H9 (cell line): ENCODE results near the gene E4F1. TPM values are rescaled to one million over a fixed set of nuclear protein-coding genes. Genes with fewer than 3 reads are reported as not detected.

ENCODE experiments used
- DNase-seq: peaks from one replicate; pipeline ENCODE4 v3.0.0-alpha.2; 2017
- H2AFZ ChIP-seq: one replicate; pipeline ENCODE4 v1.6.1; 2013; ENCODE audit warnings: mild to moderate bottlenecking, low read length, control low read depth, moderate library complexity
- H2AK5ac ChIP-seq: 2 replicates; pipeline ENCODE4 v1.6.1; 2013; ENCODE audit warnings: low read length, control low read depth, mixed read lengths; ENCODE audit not compliant: insufficient read length
- H2BK120ac ChIP-seq: one replicate; pipeline ENCODE4 v1.6.1; 2013; ENCODE audit warnings: low read depth, mild to moderate bottlenecking, low read length, control low read depth, inconsistent platforms; ENCODE audit not compliant: poor library complexity, severe bottlenecking
- H2BK12ac ChIP-seq: 2 replicates; pipeline ENCODE4 v1.6.1; 2013; ENCODE audit warnings: low read length, control low read depth, mixed read lengths, low read depth; ENCODE audit not compliant: insufficient read length
- H2BK15ac ChIP-seq: 2 replicates; pipeline ENCODE4 v1.6.1; 2013; ENCODE audit warnings: low read depth, low read length, control low read depth
- H2BK20ac ChIP-seq: one replicate; pipeline ENCODE4 v1.6.1; 2013; ENCODE audit warnings: low read depth, mild to moderate bottlenecking, low read length, control low read depth, inconsistent platforms; ENCODE audit not compliant: poor library complexity, severe bottlenecking
- H2BK5ac ChIP-seq: 2 replicates; pipeline ENCODE4 v1.6.1; 2013; ENCODE audit warnings: low read length, control low read depth, mixed read lengths; ENCODE audit not compliant: insufficient read length
- H3K14ac ChIP-seq: 2 replicates; pipeline ENCODE4 v1.6.1; 2013; ENCODE audit warnings: low read length, control low read depth; ENCODE audit not compliant: insufficient read depth
- H3K18ac ChIP-seq: 2 replicates; pipeline ENCODE4 v1.6.1; 2013; ENCODE audit warnings: low read depth, mild to moderate bottlenecking, mixed read lengths, low read length, control low read depth; ENCODE audit not compliant: insufficient read length
- H3K23ac ChIP-seq: 2 replicates; pipeline ENCODE4 v1.6.1; 2013; ENCODE audit warnings: low read length, control low read depth, mixed read lengths, low read depth; ENCODE audit not compliant: insufficient read length
- H3K23me2 ChIP-seq: 2 replicates; pipeline ENCODE4 v1.6.1; 2013; ENCODE audit warnings: low read depth, mild to moderate bottlenecking, mixed read lengths, low read length, control low read depth; ENCODE audit not compliant: insufficient read length, poor library complexity, severe bottlenecking
- H3K27ac ChIP-seq: 2 replicates; pipeline ENCODE4 v1.5.1; 2013; ENCODE audit warnings: low read length, control low read depth, mixed read lengths, low read depth; ENCODE audit not compliant: insufficient read length
- H3K27me3 ChIP-seq: 2 replicates; pipeline ENCODE4 v1.6.1; 2013; ENCODE audit warnings: low read length, control low read depth, inconsistent platforms; ENCODE audit not compliant: insufficient read depth
- H3K4ac ChIP-seq: 2 replicates; pipeline ENCODE4 v1.6.1; 2013; ENCODE audit warnings: low read depth, mild to moderate bottlenecking, control low read depth, inconsistent platforms, low read length, moderate library complexity
- H3K4me1 ChIP-seq: 2 replicates; pipeline ENCODE4 v1.6.1; 2013; ENCODE audit warnings: low read length, control low read depth, inconsistent platforms; ENCODE audit not compliant: insufficient read depth
- H3K4me2 ChIP-seq: 2 replicates; pipeline ENCODE4 v1.6.1; 2013; ENCODE audit warnings: low read length, control low read depth, mixed read lengths; ENCODE audit not compliant: insufficient read length, insufficient read depth
- H3K56ac ChIP-seq: 2 replicates; pipeline ENCODE4 v1.6.1; 2013; ENCODE audit warnings: low read depth, mild to moderate bottlenecking, mixed read lengths, low read length, control low read depth; ENCODE audit not compliant: insufficient read length
- H3K79me1 ChIP-seq: 2 replicates; pipeline ENCODE4 v1.6.1; 2013; ENCODE audit warnings: low read depth, mild to moderate bottlenecking, moderate library complexity, low read length, control low read depth, inconsistent platforms; ENCODE audit not compliant: insufficient read depth, poor library complexity, severe bottlenecking
- H3K79me2 ChIP-seq: 2 replicates; pipeline ENCODE4 v1.6.1; 2013; ENCODE audit warnings: low read length, control low read depth, inconsistent platforms; ENCODE audit not compliant: insufficient read depth
- H3K9ac ChIP-seq: 2 replicates; pipeline ENCODE4 v1.6.1; 2013; ENCODE audit warnings: low read length, control low read depth, mixed read lengths; ENCODE audit not compliant: insufficient read length; ENCODE audit errors: extremely low read depth
- H3K9me3 ChIP-seq: one replicate; pipeline ENCODE4 v1.6.1; 2013; ENCODE audit warnings: low read depth, low read length, inconsistent platforms; ENCODE audit not compliant: control insufficient read depth
- H3T11ph ChIP-seq: one replicate; pipeline ENCODE4 v1.6.1; 2013; ENCODE audit warnings: mild to moderate bottlenecking, low read length, control low read depth, inconsistent platforms
- H4K20me1 ChIP-seq: one replicate; pipeline ENCODE4 v1.6.1; 2013; ENCODE audit not compliant: control insufficient read depth, insufficient read length, insufficient read depth
- H4K5ac ChIP-seq: 2 replicates; pipeline ENCODE4 v1.6.1; 2013; ENCODE audit warnings: low read depth, mild to moderate bottlenecking, mixed read lengths, low read length, control low read depth; ENCODE audit not compliant: insufficient read length
- H4K8ac ChIP-seq: replicated peaks from 2 replicates; pipeline ENCODE4 v1.6.1; 2013; ENCODE audit warnings: low read length, control low read depth, mixed read lengths, low read depth; ENCODE audit not compliant: insufficient read length
- H4K91ac ChIP-seq: 2 replicates; pipeline ENCODE4 v1.6.1; 2013; ENCODE audit warnings: low read depth, mild to moderate bottlenecking, moderate library complexity, mixed read lengths, low read length, control low read depth; ENCODE audit not compliant: insufficient read length
- H3K27ac Mint-ChIP-seq, 3 experiments: 2 replicates in 2 of 3; 3 replicates in 1 of 3; pipeline ENCODE4 v1.8.0; 2020 to 2021; ENCODE audit warnings: mixed read lengths in 3 of 3, mild to moderate bottlenecking in 1 of 3, moderate library complexity in 1 of 3
- H3K27me3 Mint-ChIP-seq: 2 replicates; pipeline ENCODE4 v1.8.0; 2021; ENCODE audit warnings: low read depth, mild to moderate bottlenecking, moderate library complexity, mixed read lengths
- H3K36me3 Mint-ChIP-seq, 3 experiments: 2 replicates in 2 of 3; 3 replicates in 1 of 3; pipeline ENCODE4 v1.8.0; 2020 to 2021; ENCODE audit warnings: low read depth in 3 of 3, mixed read lengths in 3 of 3; ENCODE audit not compliant: insufficient read depth in 1 of 3
- H3K4me1 Mint-ChIP-seq, 2 experiments: 2 replicates each; pipeline ENCODE4 v1.8.0; 2020; ENCODE audit warnings: mixed read lengths in 2 of 2
- H3K4me3 Mint-ChIP-seq, 2 experiments: 2 replicates in 1 of 2; 3 replicates in 1 of 2; pipeline ENCODE4 v1.8.0; 2020 to 2021; ENCODE audit warnings: mild to moderate bottlenecking in 2 of 2, mixed read lengths in 2 of 2, moderate library complexity in 1 of 2
- H3K9me3 Mint-ChIP-seq, 2 experiments: 2 replicates in 1 of 2; 3 replicates in 1 of 2; pipeline ENCODE4 v1.8.0; 2020; ENCODE audit warnings: mild to moderate bottlenecking in 2 of 2, mixed read lengths in 2 of 2, moderate library complexity in 1 of 2
- WGBS: extraction: QIAGEN DNeasy Blood & Tissue Kit; methylation state at CpG from one replicate; pipeline ENCODE4 v1.1.7; 2013; ENCODE audit warnings: missing lambda C conversion rate, low lambda C conversion rate, mixed read lengths; ENCODE audit not compliant: insufficient read length; ENCODE audit errors: extremely low coverage; 5-methylcytosine and 5-hydroxymethylcytosine counted together
- total RNA-seq: library from RNA; stranded (reverse); gene quantifications from 2 replicates; pipeline ENCODE4 v1.2.1, GENCODE V29; 2021
- TF ChIP-seq, protein P1 (sequence below): fragments of 200-600 bp; sonication (generic); conservative IDR thresholded peaks from 3 replicates; pipeline ENCODE4 v1.8.0; 2021; ENCODE audit warnings: antibody characterized with exemption, mild to moderate bottlenecking

The E4F1 gene
- total RNA-seq, 1 experiment from 2014 or later, result 35.9 TPM

- H3K9me3 Mint-ChIP-seq, result no peaks in the 10 kb centered on the region
Measured at GRCh38 chr16:2184962-2185361, 38.4 kb upstream of the E4F1 start.

More at GRCh38 chr16:2184962-2185361, 38.4 kb upstream of the E4F1 start:
- Histone ChIP-seq H4K20me1 (peaks cover 3% of the 10 kb centered on the region), H4K5ac (no peak overlapping the region), H3K14ac (no peak overlapping the region), H4K91ac (no peak overlapping the region), H2BK5ac (no peak overlapping the region), H3K23me2 (no peaks in the 10 kb centered on the region), H3K79me1 (no peaks in the 10 kb centered on the region), H2BK15ac (no peak overlapping the region), H2BK120ac (no peak overlapping the region), H3K79me2 (no peaks in the 10 kb centered on the region), H3K27ac (no peak overlapping the region), H3K18ac (no peak overlapping the region), H3K4me2 (no peak overlapping the region), H2AK5ac (no peak overlapping the region), H3K9me3 (no peaks in the 10 kb centered on the region), H3K27me3 (no peaks in the 10 kb centered on the region), H2BK12ac (no peak overlapping the region), H3K4me1 (no peaks in the 10 kb centered on the region), H2BK20ac (no peak overlapping the region), H4K8ac (no peak overlapping the region), H3K56ac (no peak overlapping the region), H3K4ac (no peak overlapping the region), H3T11ph (no peak overlapping the region), H2AFZ (no peak overlapping the region), H3K23ac (no peak overlapping the region), H3K9ac (no peak overlapping the region)
- no CpG with 5 or more reads among the region's 20 CpGs for WGBS
- Mint-ChIP-seq H3K4me1 (peaks cover 3 to 8% of the 10 kb centered on the region in 2 experiments), H3K4me3 (no peak overlapping the region), H3K36me3 (peaks cover 0 to 9% (median 4%) of the 10 kb centered on the region in 3 experiments; a peak in 3 of 7 replicates), H3K27ac (no peak overlapping the region), H3K27me3 (no peaks in the 10 kb centered on the region; the same call in 1 of the 2 replicates)
- no peak for DNase-seq
- TF ChIP-seq, protein P1, sequence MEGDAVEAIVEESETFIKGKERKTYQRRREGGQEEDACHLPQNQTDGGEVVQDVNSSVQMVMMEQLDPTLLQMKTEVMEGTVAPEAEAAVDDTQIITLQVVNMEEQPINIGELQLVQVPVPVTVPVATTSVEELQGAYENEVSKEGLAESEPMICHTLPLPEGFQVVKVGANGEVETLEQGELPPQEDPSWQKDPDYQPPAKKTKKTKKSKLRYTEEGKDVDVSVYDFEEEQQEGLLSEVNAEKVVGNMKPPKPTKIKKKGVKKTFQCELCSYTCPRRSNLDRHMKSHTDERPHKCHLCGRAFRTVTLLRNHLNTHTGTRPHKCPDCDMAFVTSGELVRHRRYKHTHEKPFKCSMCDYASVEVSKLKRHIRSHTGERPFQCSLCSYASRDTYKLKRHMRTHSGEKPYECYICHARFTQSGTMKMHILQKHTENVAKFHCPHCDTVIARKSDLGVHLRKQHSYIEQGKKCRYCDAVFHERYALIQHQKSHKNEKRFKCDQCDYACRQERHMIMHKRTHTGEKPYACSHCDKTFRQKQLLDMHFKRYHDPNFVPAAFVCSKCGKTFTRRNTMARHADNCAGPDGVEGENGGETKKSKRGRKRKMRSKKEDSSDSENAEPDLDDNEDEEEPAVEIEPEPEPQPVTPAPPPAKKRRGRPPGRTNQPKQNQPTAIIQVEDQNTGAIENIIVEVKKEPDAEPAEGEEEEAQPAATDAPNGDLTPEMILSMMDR, result no peak
